Bronchial epithelial cell (primary cell): ENCODE data around the gene RPL27A. TPM values are rescaled to one million over a fixed set of nuclear protein-coding genes. Genes with fewer than 3 reads are reported as not detected.

Experiments
- DNase-seq: peaks from one replicate; pipeline ENCODE4 v3.0.0-alpha.2; 2010; ENCODE audit warnings: low read depth
- FAIRE-seq: peaks from 2 replicates; lab custom pipeline; 2011; peaks lifted over from hg19 to GRCh38; lab: Jason Lieb, UNC
- H3K27me3 ChIP-seq: 2 replicates; pipeline ENCODE4 v1.5.1; 2011; ENCODE audit warnings: low read length; ENCODE audit not compliant: control insufficient read depth, insufficient read depth
- H3K36me3 ChIP-seq: 2 replicates; pipeline ENCODE4 v1.5.1; 2011; ENCODE audit warnings: low read length; ENCODE audit not compliant: control insufficient read depth, insufficient read depth
- H3K4me3 ChIP-seq: 2 replicates; pipeline ENCODE4 v1.5.1; 2011; ENCODE audit warnings: mild to moderate bottlenecking, low read depth, low read length, control low read depth
- CTCF ChIP-seq: IDR thresholded peaks from 2 replicates; pipeline ENCODE4 v1.5.1; 2011; ENCODE audit warnings: mild to moderate bottlenecking, moderate library complexity, low read length, control low read depth, inconsistent platforms; ENCODE audit not compliant: insufficient read depth, severe bottlenecking
- total RNA-seq: library from RNA; depleted of rRNA; stranded (reverse); fragments of >200 nt; gene quantifications from 2 replicates; pipeline ENCODE4 v1.2.1, GENCODE V29; 2014

The RPL27A gene
- total RNA-seq, 1 donor from 2014 or later: 1,407 TPM

GRCh38 chr11:8719211-8719649 is 36.6 kb downstream of the RPL27A start:
- Histone ChIP-seq H3K27me3 (no peaks in the 10 kb centered on the region), H3K4me3 (no peak overlapping the region), H3K36me3 (peaks cover 4% of the 10 kb centered on the region)
- no peak for TF ChIP-seq CTCF
- FAIRE-seq (peak; percentile 96), DNase-seq (peak; percentile 93)

- TF ChIP-seq CTCF: no peak
- no peak for DNase-seq
- no peak for FAIRE-seq
- Histone ChIP-seq H3K4me3 (no peak overlapping the region), H3K36me3 (peaks cover 3% of the 10 kb centered on the region), H3K27me3 (no peaks in the 10 kb centered on the region)
Observed at GRCh38 chr11:8719721-8720120, 37.1 kb downstream of the RPL27A start.

- no peaks in the 10 kb centered on the region for H3K27me3 ChIP-seq
- TF ChIP-seq CTCF: no peak
- no peak overlapping the region for H3K4me3 ChIP-seq
- FAIRE-seq: no peak
- no peak for DNase-seq
- H3K36me3 ChIP-seq: peaks cover 3% of the 10 kb centered on the region
Observed at GRCh38 chr11:8720352-8720751, 37.8 kb downstream of the RPL27A start.

- H3K27me3 ChIP-seq: no peaks in the 10 kb centered on the region
- FAIRE-seq: peak; percentile 40
- H3K4me3 ChIP-seq: no peak overlapping the region
- TF ChIP-seq CTCF: no peak
- peak; percentile 77 for DNase-seq
- no peaks in the 10 kb centered on the region for H3K36me3 ChIP-seq
Observed at GRCh38 chr11:8720868-8721608, 38.4 kb downstream of the RPL27A start.

- Histone ChIP-seq H3K27me3 (no peaks in the 10 kb centered on the region), H3K4me3 (no peak overlapping the region), H3K36me3 (no peaks in the 10 kb centered on the region)
- DNase-seq: no peak
- TF ChIP-seq CTCF: no peak
- no peak for FAIRE-seq
Observed at GRCh38 chr11:8721609-8722500, 39.3 kb downstream of the RPL27A start.
